Cardiac muscle cell (in vitro differentiated cells and primary cell): ENCODE data around the gene BBS9. TPM values are rescaled to one million over a fixed set of nuclear protein-coding genes. Genes with fewer than 3 reads are reported as not detected.

ENCODE experiments used
- DNase-seq, 2 donors: peaks; one replicate each; pipeline versions ENCODE4 v3.0.0 to v3.0.0-alpha.2; 2010 to 2017; ENCODE audit warnings: low read depth in 1 of 2, low spot score in 1 of 2
- H3K27ac ChIP-seq: fragments of 200-600 bp; sonication (generic); 2 replicates; pipeline ENCODE4 v1.5.1; 2016
- H3K27me3 ChIP-seq: fragments of 200-600 bp; sonication (generic); 2 replicates; pipeline ENCODE4 v1.6.0; 2016; ENCODE audit warnings: control low read depth
- H3K36me3 ChIP-seq: fragments of 200-600 bp; sonication (generic); 2 replicates; pipeline ENCODE4 v1.5.1; 2016; ENCODE audit warnings: control low read depth
- H3K4me1 ChIP-seq: fragments of 200-600 bp; sonication (generic); 2 replicates; pipeline ENCODE4 v1.8.1; 2017; ENCODE audit warnings: low read depth, mild to moderate bottlenecking, mixed run types
- H3K4me3 ChIP-seq: fragments of 200-600 bp; sonication (generic); 2 replicates; pipeline ENCODE4 v1.5.1; 2016; ENCODE audit warnings: mild to moderate bottlenecking
- H3K9me3 ChIP-seq: fragments of 200-600 bp; sonication (generic); 2 replicates; pipeline ENCODE4 v1.5.1; 2017; ENCODE audit warnings: low read depth, mild to moderate bottlenecking, control low read depth
- polyA plus RNA-seq: library from polyadenylated mRNA; unstranded; fragments of >200 nt; fragmentation: Nextera tagmentation; extraction: Ambion mirVana; gene quantifications from 2 replicates; pipeline ENCODE4 v1.2.1, GENCODE V29; 2016
- total RNA-seq: library from RNA; depleted of rRNA; stranded (reverse); fragments of >200 nt; gene quantifications from 2 replicates; pipeline ENCODE4 v1.2.3, GENCODE V29; 2016
- TF ChIP-seq, protein P1 (sequence below): IDR thresholded peaks from 2 replicates; pipeline ENCODE4 v1.5.1; 2012; ENCODE audit warnings: low read depth, mild to moderate bottlenecking, low read length

The BBS9 gene
- total and polyA plus RNA-seq, 2 experiments from 2014 or later: 9.8 to 13.2 TPM

- no peak overlapping the region for H3K27ac ChIP-seq
- peak in 1 of 2 donors; percentile 77 for DNase-seq
- H3K36me3 ChIP-seq: no peaks in the 10 kb centered on the region
- peaks cover 9% of the 10 kb centered on the region for H3K4me1 ChIP-seq
- TF ChIP-seq, protein P1, sequence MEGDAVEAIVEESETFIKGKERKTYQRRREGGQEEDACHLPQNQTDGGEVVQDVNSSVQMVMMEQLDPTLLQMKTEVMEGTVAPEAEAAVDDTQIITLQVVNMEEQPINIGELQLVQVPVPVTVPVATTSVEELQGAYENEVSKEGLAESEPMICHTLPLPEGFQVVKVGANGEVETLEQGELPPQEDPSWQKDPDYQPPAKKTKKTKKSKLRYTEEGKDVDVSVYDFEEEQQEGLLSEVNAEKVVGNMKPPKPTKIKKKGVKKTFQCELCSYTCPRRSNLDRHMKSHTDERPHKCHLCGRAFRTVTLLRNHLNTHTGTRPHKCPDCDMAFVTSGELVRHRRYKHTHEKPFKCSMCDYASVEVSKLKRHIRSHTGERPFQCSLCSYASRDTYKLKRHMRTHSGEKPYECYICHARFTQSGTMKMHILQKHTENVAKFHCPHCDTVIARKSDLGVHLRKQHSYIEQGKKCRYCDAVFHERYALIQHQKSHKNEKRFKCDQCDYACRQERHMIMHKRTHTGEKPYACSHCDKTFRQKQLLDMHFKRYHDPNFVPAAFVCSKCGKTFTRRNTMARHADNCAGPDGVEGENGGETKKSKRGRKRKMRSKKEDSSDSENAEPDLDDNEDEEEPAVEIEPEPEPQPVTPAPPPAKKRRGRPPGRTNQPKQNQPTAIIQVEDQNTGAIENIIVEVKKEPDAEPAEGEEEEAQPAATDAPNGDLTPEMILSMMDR: no peak
- no peak overlapping the region for H3K4me3 ChIP-seq
- no peaks in the 10 kb centered on the region for H3K9me3 ChIP-seq
- no peaks in the 10 kb centered on the region for H3K27me3 ChIP-seq
Observed at GRCh38 chr7:33639552-33640197, 510.3 kb downstream of the BBS9 start.

- no peaks in the 10 kb centered on the region for H3K9me3 ChIP-seq
- TF ChIP-seq, protein P1: no peak
- no peaks in the 10 kb centered on the region for H3K27me3 ChIP-seq
- DNase-seq: no peak
- H3K4me3 ChIP-seq: no peak overlapping the region
- no peaks in the 10 kb centered on the region for H3K36me3 ChIP-seq
- H3K27ac ChIP-seq: no peak overlapping the region
- H3K4me1 ChIP-seq: peaks cover 17% of the 10 kb centered on the region
Observed at GRCh38 chr7:33640741-33641140, 511.4 kb downstream of the BBS9 start.

- Histone ChIP-seq H3K27ac (no peak overlapping the region), H3K4me1 (peaks cover 24% of the 10 kb centered on the region), H3K9me3 (no peaks in the 10 kb centered on the region), H3K27me3 (no peaks in the 10 kb centered on the region), H3K36me3 (no peaks in the 10 kb centered on the region), H3K4me3 (no peak overlapping the region)
- TF ChIP-seq, protein P1: no peak
- DNase-seq: no peak
Observed at GRCh38 chr7:33642312-33642711, 512.9 kb downstream of the BBS9 start.

GRCh38 chr7:33643530-33643929 lies 514.2 kb downstream of the BBS9 start:
- Histone ChIP-seq H3K4me3 (no peak overlapping the region), H3K4me1 (peaks cover 24% of the 10 kb centered on the region), H3K36me3 (no peaks in the 10 kb centered on the region), H3K9me3 (no peaks in the 10 kb centered on the region), H3K27me3 (no peaks in the 10 kb centered on the region), H3K27ac (no peak overlapping the region)
- TF ChIP-seq, protein P1: no peak
- no peak for DNase-seq

DNA sequence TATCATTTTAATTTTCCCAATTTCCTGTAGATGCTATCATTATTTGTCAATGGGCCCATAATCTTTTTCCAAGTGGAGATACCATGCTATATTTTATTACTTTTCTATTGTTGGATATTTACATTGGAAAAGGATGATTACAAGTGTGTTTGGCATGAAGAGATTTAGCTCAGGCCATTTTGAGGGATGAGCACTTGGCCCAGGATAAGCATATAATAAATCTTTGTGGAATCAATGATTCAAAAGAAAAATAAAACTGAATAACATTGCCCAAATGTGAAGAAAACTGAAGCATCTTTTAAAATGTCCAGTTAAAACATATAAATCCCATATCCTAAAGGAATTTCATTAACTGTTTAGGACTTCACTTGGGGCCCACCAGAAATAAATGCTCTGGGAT lies 515.1 kb downstream of the BBS9 start:
- Histone ChIP-seq H3K4me3 (no peak overlapping the region), H3K36me3 (no peaks in the 10 kb centered on the region), H3K4me1 (peaks cover 24% of the 10 kb centered on the region), H3K27me3 (no peaks in the 10 kb centered on the region), H3K9me3 (no peaks in the 10 kb centered on the region), H3K27ac (no peak overlapping the region)
- TF ChIP-seq, protein P1: no peak
- no peak for DNase-seq
